ENCODE measurements around the gene IGF2R.

DNA sequence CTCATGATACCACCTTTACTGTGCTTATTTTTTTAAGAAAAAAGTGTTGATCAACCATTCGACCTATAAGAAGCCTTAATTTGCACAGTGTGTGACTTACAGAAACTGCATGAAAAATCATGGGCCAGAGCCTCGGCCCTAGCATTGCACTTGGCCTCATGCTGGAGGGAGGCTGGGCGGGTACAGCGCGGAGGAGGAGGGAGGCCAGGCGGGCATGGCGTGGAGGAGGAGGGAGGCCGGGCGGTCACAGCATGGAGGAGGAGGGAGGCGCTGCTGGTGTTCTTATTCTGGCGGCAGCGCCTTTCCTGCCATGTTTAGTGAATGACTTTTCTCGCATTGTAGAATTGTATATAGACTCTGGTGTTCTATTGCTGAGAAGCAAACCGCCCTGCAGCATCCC is 137.1 kb downstream of the IGF2R start:
- TF ChIP-seq, protein P1, sequence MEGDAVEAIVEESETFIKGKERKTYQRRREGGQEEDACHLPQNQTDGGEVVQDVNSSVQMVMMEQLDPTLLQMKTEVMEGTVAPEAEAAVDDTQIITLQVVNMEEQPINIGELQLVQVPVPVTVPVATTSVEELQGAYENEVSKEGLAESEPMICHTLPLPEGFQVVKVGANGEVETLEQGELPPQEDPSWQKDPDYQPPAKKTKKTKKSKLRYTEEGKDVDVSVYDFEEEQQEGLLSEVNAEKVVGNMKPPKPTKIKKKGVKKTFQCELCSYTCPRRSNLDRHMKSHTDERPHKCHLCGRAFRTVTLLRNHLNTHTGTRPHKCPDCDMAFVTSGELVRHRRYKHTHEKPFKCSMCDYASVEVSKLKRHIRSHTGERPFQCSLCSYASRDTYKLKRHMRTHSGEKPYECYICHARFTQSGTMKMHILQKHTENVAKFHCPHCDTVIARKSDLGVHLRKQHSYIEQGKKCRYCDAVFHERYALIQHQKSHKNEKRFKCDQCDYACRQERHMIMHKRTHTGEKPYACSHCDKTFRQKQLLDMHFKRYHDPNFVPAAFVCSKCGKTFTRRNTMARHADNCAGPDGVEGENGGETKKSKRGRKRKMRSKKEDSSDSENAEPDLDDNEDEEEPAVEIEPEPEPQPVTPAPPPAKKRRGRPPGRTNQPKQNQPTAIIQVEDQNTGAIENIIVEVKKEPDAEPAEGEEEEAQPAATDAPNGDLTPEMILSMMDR (IDR thresholded peaks at IDR 0.05): no peak
- TF ChIP-seq EZH2 (IDR thresholded peaks at IDR 0.05; ENCODE audit: borderline replicate concordance, insufficient read depth, low read depth, low read length, poor library complexity, severe bottlenecking): no peak
